Activated effector memory CD4-positive, alpha-beta T cell treated with Interleukin-2 at 50 U/mL for 16 hours (primary cell): ENCODE measurements around the gene CRYZL1.

ENCODE experiments used
- DNase-seq: peaks from one replicate; pipeline ENCODE4 v3.0.0-alpha.2; 2020

CRYZL1 gene

DNA sequence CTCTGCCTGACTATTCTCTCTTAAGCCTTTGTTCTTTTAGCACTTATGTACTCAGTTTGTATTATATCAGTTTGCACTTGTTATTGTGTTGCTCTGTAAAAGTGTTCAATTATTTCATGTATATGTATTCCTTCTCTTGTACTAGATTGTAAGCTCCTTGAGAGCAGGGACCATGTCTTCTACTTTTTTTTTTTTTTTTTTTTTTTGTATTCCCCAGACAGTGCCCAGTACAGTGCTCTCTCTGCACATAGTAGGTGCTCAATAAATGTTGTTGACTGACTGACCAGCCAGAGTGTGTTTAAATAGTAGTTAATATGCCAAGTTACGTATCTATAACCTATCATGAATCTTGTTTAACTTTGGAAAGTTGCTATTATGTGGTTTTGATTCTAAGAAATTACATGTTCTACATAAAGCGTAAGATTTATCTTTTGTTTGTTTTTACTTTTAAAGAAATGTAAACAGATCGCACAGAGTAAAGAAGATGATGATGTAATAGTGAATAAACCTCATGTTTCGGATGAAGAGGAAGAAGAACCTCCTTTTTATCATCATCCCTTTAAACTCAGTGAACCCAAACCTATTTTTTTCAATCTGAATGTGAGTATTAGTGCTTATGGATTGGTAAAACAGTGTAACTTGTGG, 82.6 kb downstream of the CRYZL1 start:
- no peak for DNase-seq

DNA sequence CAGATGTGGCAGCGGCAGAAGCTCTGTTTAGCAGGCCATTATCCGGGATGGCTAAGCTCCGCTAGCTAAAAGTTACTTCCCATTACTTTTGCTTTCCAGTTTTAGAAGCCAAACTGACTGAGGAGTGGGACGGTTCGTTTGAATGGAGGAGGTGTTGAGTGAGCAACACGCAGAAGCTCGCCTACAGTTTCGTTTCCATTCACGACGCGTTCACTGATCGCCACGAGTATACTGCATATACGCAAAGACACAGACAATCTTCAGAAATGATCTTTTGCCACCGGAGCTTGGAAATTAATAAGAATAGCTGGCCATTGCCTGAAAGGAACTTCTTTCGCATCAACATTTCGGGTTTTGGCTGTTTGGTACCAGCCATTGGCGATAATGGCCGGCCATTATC, 84.1 kb downstream of the CRYZL1 start:
- no peak for DNase-seq

DNA sequence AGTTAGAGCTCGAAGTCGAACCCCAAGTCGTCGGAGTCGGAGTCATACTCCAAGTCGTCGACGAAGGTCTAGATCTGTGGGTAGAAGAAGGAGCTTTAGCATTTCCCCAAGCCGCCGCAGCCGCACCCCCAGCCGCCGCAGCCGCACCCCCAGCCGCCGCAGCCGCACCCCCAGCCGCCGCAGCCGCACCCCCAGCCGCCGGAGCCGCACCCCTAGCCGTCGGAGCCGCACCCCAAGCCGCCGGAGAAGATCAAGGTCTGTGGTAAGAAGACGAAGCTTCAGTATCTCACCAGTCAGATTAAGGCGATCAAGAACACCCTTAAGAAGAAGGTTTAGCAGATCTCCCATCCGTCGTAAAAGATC, 86.6 kb downstream of the CRYZL1 start:
- DNase-seq, result no peak

DNA sequence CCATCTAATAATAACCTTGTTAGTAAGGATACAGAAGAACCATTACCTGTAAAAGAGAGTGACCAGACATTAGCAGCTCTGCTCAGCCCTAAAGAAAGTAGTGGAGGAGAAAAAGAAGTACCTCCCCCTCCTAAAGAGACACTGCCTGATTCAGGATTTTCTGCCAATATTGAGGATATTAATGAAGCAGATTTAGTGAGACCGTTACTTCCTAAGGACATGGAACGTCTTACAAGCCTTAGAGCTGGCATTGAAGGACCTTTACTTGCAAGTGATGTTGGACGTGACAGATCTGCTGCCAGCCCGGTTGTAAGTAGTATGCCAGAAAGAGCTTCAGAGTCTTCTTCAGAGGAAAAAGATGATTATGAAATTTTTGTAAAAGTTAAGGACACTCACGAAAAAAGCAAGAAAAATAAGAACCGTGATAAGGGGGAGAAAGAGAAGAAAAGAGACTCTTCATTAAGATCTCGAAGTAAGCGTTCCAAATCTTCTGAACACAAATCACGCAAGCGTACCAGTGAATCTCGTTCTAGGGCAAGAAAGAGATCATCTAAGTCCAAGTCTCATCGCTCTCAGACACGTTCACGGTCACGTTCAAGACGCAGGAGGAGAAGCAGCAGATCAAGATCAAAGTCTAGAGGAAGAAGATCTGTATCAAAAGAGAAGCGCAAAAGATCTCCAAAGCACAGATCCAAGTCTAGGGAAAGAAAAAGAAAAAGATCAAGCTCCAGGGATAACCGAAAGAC, 87.1 kb downstream of the CRYZL1 start:
- no peak for DNase-seq

DNA sequence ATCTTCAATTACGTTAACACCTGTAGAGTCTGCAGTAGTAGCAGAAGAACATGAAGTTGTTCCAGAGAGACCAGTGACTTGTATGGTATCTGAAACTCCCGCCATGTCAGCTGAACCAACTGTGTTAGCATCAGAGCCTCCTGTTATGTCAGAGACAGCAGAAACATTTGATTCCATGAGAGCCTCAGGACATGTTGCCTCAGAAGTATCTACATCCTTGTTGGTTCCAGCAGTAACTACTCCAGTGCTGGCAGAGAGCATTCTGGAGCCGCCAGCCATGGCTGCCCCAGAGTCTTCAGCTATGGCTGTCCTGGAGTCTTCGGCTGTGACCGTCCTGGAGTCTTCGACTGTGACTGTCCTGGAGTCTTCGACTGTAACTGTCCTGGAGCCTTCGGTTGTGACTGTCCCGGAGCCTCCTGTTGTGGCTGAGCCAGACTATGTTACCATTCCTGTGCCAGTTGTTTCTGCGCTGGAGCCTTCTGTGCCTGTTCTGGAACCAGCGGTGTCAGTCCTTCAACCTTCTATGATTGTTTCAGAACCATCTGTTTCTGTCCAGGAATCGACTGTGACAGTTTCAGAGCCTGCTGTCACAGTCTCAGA, 88.4 kb downstream of the CRYZL1 start:
- no peak for DNase-seq

DNA sequence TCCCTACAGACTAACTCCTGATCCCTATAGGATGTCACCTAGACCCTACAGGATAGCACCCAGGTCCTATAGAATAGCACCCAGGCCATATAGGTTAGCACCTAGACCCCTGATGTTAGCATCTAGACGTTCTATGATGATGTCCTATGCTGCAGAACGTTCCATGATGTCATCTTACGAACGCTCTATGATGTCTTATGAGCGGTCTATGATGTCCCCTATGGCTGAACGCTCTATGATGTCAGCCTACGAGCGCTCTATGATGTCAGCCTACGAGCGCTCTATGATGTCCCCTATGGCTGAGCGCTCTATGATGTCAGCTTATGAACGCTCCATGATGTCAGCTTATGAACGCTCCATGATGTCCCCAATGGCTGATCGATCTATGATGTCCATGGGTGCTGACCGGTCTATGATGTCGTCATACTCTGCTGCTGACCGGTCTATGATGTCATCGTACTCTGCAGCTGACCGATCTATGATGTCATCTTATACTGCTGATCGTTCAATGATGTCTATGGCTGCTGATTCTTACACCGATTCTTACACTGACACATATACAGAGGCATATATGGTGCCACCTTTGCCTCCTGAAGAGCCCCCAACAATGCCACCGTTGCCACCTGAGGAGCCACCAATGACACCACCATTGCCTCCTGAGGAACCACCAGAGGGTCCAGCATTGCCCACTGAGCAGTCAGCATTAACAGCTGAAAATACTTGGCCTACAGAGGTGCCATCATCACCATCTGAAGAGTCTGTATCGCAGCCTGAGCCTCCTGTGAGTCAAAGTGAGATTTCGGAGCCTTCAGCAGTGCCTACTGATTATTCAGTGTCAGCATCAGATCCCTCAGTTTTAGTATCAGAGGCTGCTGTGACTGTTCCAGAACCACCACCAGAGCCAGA, 89.2 kb downstream of the CRYZL1 start:
- no peak for DNase-seq

DNA sequence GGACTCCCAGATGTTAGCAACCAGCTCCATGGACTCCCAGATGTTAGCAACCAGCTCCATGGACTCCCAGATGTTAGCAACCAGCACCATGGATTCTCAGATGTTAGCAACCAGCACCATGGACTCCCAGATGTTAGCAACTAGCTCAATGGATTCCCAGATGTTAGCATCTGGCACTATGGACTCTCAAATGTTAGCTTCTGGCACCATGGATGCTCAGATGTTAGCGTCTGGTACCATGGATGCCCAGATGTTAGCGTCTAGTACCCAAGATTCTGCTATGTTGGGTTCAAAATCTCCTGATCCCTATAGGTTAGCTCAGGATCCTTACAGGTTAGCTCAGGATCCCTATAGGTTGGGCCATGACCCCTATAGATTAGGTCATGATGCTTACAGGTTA, 89.9 kb downstream of the CRYZL1 start:
- no peak for DNase-seq

DNA sequence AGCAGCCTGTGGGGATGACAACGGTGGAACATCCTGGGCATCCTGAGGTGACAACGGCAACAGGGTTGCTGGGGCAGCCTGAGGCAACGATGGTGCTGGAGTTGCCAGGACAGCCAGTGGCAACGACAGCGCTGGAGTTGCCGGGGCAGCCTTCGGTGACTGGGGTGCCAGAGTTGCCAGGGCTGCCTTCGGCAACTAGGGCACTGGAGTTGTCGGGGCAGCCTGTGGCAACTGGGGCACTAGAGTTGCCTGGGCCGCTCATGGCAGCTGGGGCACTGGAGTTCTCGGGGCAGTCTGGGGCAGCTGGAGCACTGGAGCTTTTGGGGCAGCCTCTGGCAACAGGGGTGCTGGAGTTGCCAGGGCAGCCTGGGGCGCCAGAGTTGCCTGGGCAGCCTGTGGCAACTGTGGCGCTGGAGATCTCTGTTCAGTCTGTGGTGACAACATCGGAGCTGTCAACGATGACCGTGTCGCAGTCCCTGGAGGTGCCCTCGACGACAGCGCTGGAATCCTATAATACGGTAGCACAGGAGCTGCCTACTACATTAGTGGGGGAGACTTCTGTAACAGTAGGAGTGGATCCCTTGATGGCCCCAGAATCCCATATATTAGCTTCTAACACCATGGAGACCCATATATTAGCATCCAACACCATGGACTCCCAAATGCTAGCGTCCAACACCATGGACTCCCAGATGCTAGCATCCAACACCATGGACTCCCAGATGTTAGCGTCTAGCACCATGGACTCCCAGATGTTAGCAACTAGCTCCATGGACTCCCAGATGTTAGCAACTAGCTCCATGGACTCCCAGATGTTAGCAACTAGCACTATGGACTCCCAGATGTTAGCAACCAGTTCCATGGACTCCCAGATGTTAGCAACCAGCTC, 90.5 kb downstream of the CRYZL1 start:
- DNase-seq, result no peak

DNA sequence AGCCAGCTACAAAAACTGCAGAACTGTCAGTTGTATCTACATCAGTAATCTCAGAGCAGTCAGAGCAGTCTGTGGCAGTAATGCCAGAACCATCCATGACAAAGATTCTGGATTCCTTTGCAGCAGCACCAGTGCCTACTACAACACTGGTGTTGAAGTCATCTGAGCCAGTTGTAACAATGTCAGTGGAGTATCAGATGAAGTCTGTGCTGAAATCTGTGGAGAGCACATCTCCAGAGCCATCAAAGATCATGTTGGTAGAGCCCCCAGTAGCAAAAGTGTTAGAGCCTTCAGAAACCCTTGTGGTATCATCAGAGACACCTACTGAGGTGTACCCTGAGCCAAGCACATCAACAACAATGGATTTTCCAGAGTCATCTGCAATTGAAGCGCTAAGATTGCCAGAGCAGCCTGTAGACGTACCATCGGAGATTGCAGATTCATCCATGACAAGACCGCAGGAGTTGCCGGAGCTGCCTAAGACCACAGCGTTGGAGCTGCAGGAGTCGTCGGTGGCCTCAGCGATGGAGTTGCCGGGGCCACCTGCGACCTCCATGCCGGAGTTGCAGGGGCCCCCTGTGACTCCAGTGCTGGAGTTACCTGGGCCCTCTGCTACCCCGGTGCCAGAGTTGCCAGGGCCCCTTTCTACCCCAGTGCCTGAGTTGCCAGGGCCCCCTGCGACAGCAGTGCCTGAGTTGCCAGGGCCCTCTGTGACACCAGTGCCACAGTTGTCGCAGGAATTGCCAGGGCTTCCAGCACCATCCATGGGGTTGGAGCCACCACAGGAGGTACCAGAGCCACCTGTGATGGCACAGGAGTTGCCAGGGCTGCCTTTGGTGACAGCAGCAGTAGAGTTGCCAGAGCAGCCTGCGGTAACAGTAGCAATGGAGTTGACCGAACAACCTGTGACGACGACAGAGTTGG, 91.4 kb downstream of the CRYZL1 start:
- DNase-seq, result no peak

DNA sequence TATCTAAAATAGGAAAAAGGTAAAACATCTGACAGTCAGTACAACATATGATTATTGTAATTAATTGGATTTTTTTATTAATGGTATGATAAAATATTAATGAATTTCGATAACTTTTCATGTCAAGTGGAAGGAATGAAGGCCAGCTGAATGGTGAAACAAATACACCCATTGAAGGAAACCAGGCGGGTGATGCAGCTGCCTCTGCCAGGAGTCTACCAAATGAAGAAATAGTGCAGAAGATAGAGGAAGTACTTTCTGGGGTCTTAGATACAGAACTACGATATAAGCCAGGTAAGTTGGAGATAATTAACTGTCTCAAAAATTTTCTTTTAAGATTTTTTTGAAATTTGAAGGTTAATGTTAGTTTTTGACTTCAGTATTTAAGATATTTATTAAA, 95.5 kb downstream of the CRYZL1 start:
- no peak for DNase-seq

DNA sequence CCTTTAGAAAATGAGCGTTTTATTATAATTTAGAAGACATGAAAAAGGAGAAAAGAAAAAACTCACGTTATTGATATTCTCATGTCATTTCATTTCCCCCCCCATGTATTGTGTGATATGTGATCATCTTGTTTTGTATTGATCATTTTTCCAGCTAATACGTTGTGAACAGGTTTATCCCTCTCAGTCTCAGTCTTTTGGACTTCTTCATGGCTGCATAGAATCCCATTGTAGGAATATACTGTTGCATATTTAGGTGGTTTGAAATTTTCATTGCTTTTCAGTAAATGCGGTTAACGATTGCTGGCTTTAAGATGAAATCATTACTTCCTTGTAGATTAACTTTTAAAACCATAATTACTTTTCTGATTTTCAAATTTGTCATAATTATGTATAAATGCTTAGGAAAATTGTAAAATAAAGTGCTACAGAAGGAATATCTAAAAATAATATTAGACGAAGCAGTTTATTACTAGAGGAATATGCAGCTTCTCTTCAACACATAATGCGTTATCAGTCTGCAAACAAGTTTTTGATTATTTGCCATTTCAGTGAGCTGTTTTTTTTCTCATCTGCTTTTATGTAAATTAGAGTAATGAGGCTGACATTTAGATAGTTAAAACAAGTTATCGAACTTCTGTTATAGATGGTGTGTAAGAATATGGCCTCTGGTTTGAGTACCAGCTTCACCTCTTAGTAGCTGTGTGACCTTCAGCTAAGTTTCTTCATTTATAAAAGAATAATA, 96.9 kb downstream of the CRYZL1 start:
- DNase-seq, result no peak

DNA sequence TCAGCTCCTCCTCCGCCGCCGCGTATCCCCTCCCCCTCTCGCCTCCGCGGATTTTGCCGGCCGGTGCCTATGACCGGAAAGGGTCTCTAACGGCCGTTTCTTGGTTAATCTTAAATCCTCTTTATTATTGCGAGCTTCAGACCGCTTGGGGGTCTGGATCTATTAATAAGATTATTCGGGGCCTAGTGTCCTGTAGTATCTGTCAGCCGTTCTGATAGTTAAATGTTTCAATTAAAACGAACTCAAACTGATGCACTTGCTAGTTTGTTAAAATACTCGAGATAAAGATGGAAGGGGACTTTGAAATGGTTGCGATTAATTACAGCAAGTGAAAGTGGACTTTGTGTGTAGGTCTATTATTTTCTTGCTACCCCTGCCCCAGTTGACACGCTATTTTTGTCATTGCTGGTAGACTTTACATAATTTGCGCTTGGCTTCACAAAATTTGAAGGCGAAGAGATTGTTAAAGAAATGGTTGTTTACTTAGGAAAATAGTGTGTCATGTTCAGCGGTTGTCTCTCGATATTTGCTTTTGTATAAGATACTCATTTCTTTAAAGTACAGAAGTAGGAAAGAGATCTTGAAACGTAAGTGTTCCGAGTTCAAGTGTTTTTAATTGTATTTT, 97.9 kb downstream of the CRYZL1 start:
- DNase-seq, result no peak

DNA sequence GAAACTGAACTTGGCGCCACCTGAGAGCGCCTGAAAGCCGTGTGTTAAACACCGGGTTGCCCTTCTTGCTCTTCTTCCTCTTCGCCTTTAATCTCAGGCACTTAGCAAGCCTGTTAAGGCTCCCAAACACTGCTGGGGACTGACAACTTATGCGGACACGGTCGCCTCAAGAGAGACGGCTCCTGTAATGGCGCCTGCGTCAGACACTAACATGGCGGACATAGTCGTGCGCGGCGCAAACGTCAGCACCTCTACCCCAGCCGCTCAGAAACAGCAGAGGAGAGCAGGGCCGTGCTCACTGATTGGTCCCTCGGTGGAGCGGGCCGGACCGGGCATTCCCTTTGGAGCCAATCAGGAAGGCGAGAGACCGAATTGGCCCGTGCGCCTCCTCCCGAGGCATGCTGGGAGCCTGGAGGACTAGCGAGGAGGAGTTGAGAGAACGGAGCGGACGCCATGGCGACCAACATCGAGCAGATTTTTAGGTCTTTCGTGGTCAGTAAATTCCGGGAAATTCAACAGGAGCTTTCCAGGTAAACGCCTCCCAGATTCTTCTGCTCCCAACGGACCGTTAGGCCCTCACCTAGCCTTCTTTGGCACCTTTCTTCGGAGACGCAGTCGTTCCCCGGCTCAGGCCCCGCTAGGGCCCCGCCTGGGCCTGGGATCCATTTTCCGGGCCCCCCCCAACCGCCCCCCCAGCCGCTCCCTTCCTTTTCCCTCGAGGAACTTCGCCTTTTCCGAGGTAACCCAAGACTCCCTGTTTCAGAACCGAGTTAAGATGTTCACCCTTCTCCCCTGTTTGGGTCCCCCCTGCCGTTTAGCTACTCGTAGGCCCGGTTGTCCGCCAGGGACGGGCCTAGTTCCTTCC, 98.7 kb downstream of the CRYZL1 start, which contains the start of gene SON:
Gene SON, plus strand, starts transcription at position 399 of the 865 bp plus-strand sequence. Its CDS starts 55 bp downstream, at position 454.
- peak; percentile 96 for DNase-seq

DNA sequence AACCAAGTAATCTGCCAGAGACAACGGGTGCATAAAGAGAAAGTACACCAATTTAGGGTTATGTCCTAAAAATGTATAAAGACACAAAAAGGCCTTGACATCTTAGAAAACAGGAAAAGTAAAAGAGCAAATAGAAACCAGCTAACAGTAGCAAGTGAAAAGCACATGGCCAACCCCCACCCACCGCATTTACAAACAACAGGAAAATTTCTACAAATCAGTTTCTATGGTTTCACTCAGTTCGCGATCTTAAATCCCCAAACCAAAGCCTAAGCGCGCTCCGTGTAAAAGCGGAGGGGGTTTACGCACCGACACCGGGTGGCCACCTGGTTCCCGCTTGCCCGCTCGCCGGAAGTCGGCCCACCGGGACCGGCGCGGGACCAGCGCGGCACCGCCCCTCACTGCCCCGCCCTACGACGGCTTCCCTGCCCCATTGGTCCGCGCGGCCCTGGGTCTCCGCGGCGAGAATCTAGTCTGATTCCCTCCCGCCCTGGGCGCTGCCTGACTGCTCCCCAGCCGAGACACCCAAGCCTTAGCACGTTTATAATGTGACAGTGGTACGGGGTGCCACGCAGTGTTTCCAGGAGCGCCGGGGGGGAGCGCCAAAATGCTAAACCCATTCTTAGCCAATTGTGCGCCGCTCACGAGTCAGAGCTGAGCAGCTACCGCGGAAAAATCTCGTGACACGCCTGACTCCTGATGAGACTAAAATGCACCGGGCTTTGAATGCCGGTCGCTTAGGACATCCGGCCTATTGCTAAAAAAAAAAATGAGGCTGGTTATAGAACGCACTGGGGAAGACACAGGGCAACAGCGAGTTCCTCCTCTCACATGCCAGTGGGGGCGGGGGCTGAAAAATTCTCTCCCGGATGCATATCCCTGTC, 99.5 kb downstream of the CRYZL1 start, which contains the start of gene GART:
Gene GART, minus strand, starts transcription at position 362 of the 884 bp plus-strand sequence. CDS start 2,802 bp downstream, outside the sequence.
- DNase-seq, result peak; percentile 75

DNA sequence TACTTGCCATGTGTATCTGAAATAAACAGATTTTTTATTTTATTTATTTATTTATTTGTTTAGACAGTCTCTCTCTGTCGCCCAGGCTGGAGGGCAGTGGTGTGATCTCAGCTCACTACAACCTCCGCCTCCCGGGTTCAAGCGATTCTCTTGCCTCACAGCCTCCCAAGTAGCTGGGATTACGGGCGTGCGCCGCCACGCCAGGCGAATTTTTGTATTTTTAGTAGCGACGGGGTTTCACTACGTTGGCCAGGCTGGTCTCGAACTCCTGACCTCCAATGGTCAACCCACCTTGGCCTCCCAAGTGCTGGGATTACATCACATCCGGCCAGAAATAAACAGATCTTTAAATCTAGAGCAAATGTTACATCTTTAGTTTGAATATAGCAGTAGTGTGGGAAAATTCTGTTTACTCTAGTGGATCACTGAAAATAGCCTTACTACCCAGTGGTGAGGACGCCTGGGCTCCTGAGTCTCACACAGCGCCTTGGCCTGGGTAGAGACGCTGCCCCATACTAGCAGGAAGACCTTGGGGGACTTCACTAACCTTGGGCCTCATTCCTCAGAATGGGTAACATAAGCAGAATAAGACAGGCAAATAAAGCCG, 100.3 kb downstream of the CRYZL1 start:
- no peak for DNase-seq

DNA sequence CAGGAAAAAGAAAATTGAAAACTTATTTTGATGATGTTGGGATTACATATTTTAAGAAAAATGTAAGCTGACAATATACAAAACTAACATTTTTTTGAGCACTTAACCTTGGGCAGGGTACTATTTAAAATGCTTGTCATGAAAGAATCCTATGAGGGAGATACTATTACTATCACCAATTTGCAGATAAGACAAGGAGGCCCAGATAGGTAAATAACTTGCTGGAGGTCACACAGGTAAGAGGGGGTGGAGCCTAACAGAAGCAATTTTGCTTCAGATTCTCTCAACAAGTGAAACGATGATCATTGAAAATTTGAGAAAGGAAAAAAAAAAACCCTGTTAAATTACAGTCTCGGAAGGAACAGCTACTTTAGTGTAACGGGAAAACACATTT, 100.8 kb downstream of the CRYZL1 start:
- no peak for DNase-seq

DNA sequence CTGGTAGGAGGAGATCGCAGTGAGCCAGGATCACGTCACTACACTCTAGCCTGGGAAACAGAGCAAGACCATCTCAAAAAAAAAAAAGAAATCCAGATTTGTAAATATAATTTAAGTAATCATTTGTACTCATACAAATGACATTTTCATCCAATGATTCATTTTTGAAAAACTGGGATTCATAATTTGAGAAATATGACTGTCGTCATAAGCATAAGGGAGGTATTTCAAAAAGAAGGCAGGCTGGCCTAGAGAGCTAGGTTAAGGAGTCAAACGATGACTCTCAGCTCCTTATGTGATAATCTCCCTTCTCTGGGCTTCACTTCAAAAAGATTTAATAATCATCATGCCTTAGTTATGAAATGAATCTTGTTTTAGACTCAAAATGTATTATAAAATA, 101.9 kb downstream of the CRYZL1 start:
- no peak for DNase-seq
